IMR-90 (cell line): ENCODE results near the gene RSF1. TPM values are rescaled to one million over a fixed set of nuclear protein-coding genes. Genes with fewer than 3 reads are reported as not detected.

Source experiments
- ATAC-seq: fragments of 200-7000 bp; cut with Tn5 transposase; 2 replicates; pipeline ENCODE4 v1.9.1; 2020; ENCODE audit warnings: low read depth, mild to moderate bottlenecking, moderate library complexity
- BruUV-seq: library from RNA; stranded (reverse); fragments of 400-500 nt; replicated peaks from 2 replicates; lab custom pipeline; 2021; lab: Mats Ljungman, UMichigan
- CTCF ChIA-PET: fragments of 300-600 bp; formaldehyde crosslinking; extraction: SDS; loops from one replicate; lab custom pipeline; 2021; ENCODE audit warnings: antibody characterized with exemption; lab: Yijun Ruan, JAX
- POLR2A ChIA-PET: fragments of 300-600 bp; sonication (Branson Sonifier 250); formaldehyde crosslinking; loops from one replicate; lab custom pipeline; 2022; ENCODE audit warnings: antibody characterized with exemption; ENCODE audit not compliant: unreplicated experiment; lab: Charles Lee
- DNase-seq: peaks from one replicate; pipeline ENCODE4 v3.0.0; 2013
- H2AFZ ChIP-seq: replicated peaks from 2 replicates; pipeline ENCODE3; 2013; ENCODE audit warnings: low read length, mild to moderate bottlenecking; ENCODE audit not compliant: poor library complexity
- H2AK5ac ChIP-seq: 2 replicates; pipeline ENCODE4 v1.6.1; 2013; ENCODE audit warnings: low read depth, low read length, inconsistent platforms
- H2AK9ac ChIP-seq: replicated peaks from 2 replicates; pipeline ENCODE3; 2013; ENCODE audit warnings: mild to moderate bottlenecking, low read depth, low read length, moderate library complexity; ENCODE audit not compliant: poor library complexity
- H2BK120ac ChIP-seq: 2 replicates; pipeline ENCODE4 v1.6.1; 2013; ENCODE audit warnings: low read depth, low read length, inconsistent platforms
- H2BK15ac ChIP-seq: 3 replicates; pipeline ENCODE4 v1.6.1; 2013; ENCODE audit warnings: low read depth, low read length, inconsistent platforms
- H2BK20ac ChIP-seq: 2 replicates; pipeline ENCODE4 v1.6.1; 2013; ENCODE audit warnings: low read depth, mild to moderate bottlenecking, inconsistent platforms, low read length, moderate library complexity
- H2BK5ac ChIP-seq: 2 replicates; pipeline ENCODE4 v1.6.1; 2013; ENCODE audit warnings: mild to moderate bottlenecking, low read depth, low read length, inconsistent platforms; ENCODE audit not compliant: poor library complexity, severe bottlenecking
- H3K14ac ChIP-seq: replicated peaks from 2 replicates; pipeline ENCODE4 v1.6.1; 2013; ENCODE audit warnings: low read depth, low read length, inconsistent platforms
- H3K18ac ChIP-seq: 2 replicates; pipeline ENCODE4 v1.6.1; 2013; ENCODE audit warnings: low read depth, low read length, control low read depth
- H3K23ac ChIP-seq: 2 replicates; pipeline ENCODE4 v1.6.1; 2013; ENCODE audit warnings: low read depth, low read length, inconsistent platforms
- H3K27ac ChIP-seq: 2 replicates; pipeline ENCODE4 v1.5.1; 2013; ENCODE audit warnings: mild to moderate bottlenecking, control low read depth, low read length; ENCODE audit not compliant: insufficient read depth
- H3K27me3 ChIP-seq: 2 replicates; pipeline ENCODE4 v1.6.1; 2013; ENCODE audit warnings: low read length; ENCODE audit not compliant: control insufficient read depth, insufficient read depth
- H3K36me3 ChIP-seq: 2 replicates; pipeline ENCODE4 v1.6.1; 2013; ENCODE audit warnings: low read length, mixed read lengths; ENCODE audit not compliant: control insufficient read depth, insufficient read depth
- H3K4ac ChIP-seq: 2 replicates; pipeline ENCODE4 v1.6.1; 2013; ENCODE audit warnings: low read depth, low read length, inconsistent platforms
- H3K4me1 ChIP-seq: 2 replicates; pipeline ENCODE4 v1.6.1; 2013; ENCODE audit warnings: low read length, mixed read lengths; ENCODE audit not compliant: control insufficient read depth, insufficient read depth
- H3K4me2 ChIP-seq: 2 replicates; pipeline ENCODE4 v1.6.1; 2013; ENCODE audit warnings: low read depth, mild to moderate bottlenecking, control low read depth, low read length, moderate library complexity
- H3K4me3 ChIP-seq: 2 replicates; pipeline ENCODE4 v1.5.1; 2013; ENCODE audit warnings: low read depth, mild to moderate bottlenecking, control low read depth, low read length, moderate library complexity; ENCODE audit not compliant: insufficient read depth
- H3K56ac ChIP-seq: 2 replicates; pipeline ENCODE4 v1.6.1; 2013; ENCODE audit warnings: low read length, inconsistent platforms; ENCODE audit not compliant: insufficient read depth; ENCODE audit errors: extremely low read depth
- H3K79me1 ChIP-seq, 2 experiments: 2 replicates each; pipeline ENCODE4 v1.6.1; 2013; ENCODE audit warnings: low read length in 2 of 2, inconsistent platforms in 1 of 2, low read depth in 1 of 2
- H3K9ac ChIP-seq: 2 replicates; pipeline ENCODE4 v1.6.1; 2013; ENCODE audit warnings: low read depth, low read length, control low read depth
- H3K9me1 ChIP-seq: 2 replicates; pipeline ENCODE4 v1.6.1; 2013; ENCODE audit warnings: low read length, inconsistent platforms; ENCODE audit not compliant: insufficient read depth
- H3K9me3 ChIP-seq: 2 replicates; pipeline ENCODE4 v1.6.1; 2013; ENCODE audit warnings: low read length; ENCODE audit not compliant: control insufficient read depth, insufficient read depth
- H4K20me1 ChIP-seq: 2 replicates; pipeline ENCODE4 v1.6.1; 2013; ENCODE audit warnings: low read length, inconsistent platforms; ENCODE audit not compliant: insufficient read depth
- H4K5ac ChIP-seq: 2 replicates; pipeline ENCODE4 v1.6.1; 2013; ENCODE audit warnings: mild to moderate bottlenecking, low read depth, low read length, control low read depth
- H4K8ac ChIP-seq, 2 experiments: 2 replicates each; pipeline ENCODE4 v1.6.1; 2013; ENCODE audit warnings: low read depth in 2 of 2, low read length in 2 of 2, control low read depth in 1 of 2, inconsistent platforms in 1 of 2
- H4K91ac ChIP-seq: 2 replicates; pipeline ENCODE4 v1.6.1; 2013; ENCODE audit warnings: low read depth, low read length, inconsistent platforms; ENCODE audit not compliant: insufficient read depth
- CHD1 ChIP-seq: IDR thresholded peaks from 2 replicates; pipeline ENCODE4 v1.6.1; 2012; ENCODE audit warnings: low read depth, low read length, improper control_type of control experiment
- MAFK ChIP-seq: IDR thresholded peaks from 2 replicates; pipeline ENCODE4 v1.6.1; 2012; ENCODE audit warnings: low read depth, low read length, improper control_type of control experiment
- NFE2L2 ChIP-seq: fragments of 150-350 bp; IDR thresholded peaks from 2 replicates; pipeline ENCODE4 v1.6.1; 2016; ENCODE audit warnings: low read depth, mild to moderate bottlenecking, low read length
- RAD21 ChIP-seq: IDR thresholded peaks from 2 replicates; pipeline ENCODE4 v1.6.1; 2012; ENCODE audit warnings: low read length, improper control_type of control experiment
- RCOR1 ChIP-seq: IDR thresholded peaks from 2 replicates; pipeline ENCODE4 v1.6.1; 2012; ENCODE audit warnings: mild to moderate bottlenecking, low read length, improper control_type of control experiment; ENCODE audit not compliant: insufficient replicate concordance
- RFX5 ChIP-seq: IDR thresholded peaks from 2 replicates; pipeline ENCODE4 v1.8.0; 2012; ENCODE audit warnings: low read depth, mild to moderate bottlenecking, low read length, moderate library complexity
- SMC3 ChIP-seq: fragments of 150-350 bp; IDR thresholded peaks from 2 replicates; pipeline ENCODE4 v1.6.1; 2016; ENCODE audit warnings: low read depth, mild to moderate bottlenecking, antibody characterized with exemption, low read length, moderate library complexity
- WGBS, 2 experiments: methylation state at CpG; one replicate each; pipeline versions ENCODE4 v1.1.5 to v1.1.7; 2013; ENCODE audit warnings: missing lambda C conversion rate in 2 of 2; ENCODE audit not compliant: insufficient read length in 1 of 2; ENCODE audit errors: extremely low coverage in 2 of 2; 5-methylcytosine and 5-hydroxymethylcytosine counted together
- dilution Hi-C: fragments of 300-500 bp; cut with HindIII; formaldehyde crosslinking; loops from one replicate; pipeline ENCODE4 v1.14.3; 2018; ENCODE audit warnings: low sequenced_read_pairs; ENCODE audit not compliant: unreplicated experiment
- in situ Hi-C: fragments of 300-500 bp; cut with MboI; formaldehyde crosslinking; loops from 3 replicates; pipeline ENCODE4 v1.14.3; 2019; ENCODE audit warnings: low sequenced_read_pairs, inconsistent platforms, mixed read lengths
- intact Hi-C: fragments of 100-400 bp; cut with micrococcal nuclease; formaldehyde crosslinking; loops from 2 replicates; pipeline ENCODE4 v1.10.0; 2022
- polyA plus RNA-seq, 3 experiments: library from polyadenylated mRNA; depleted of rRNA; stranded (reverse); fragments of >200 nt; gene quantifications; 2 replicates each; pipeline ENCODE4 v1.2.3, GENCODE V29; 2012; ENCODE audit warnings: low replicate concordance in 1 of 3
- total RNA-seq: library from RNA; depleted of rRNA; stranded (reverse); fragments of >200 nt; gene quantifications from 2 replicates; pipeline ENCODE4 v1.2.3, GENCODE V29; 2012
- TF ChIP-seq, protein P1 (sequence below): fragments of 150-350 bp; IDR thresholded peaks from 2 replicates; pipeline ENCODE4 v1.6.1; 2017; ENCODE audit warnings: mild to moderate bottlenecking, antibody characterized with exemption, low read length, low read depth
- TF ChIP-seq, protein P2 (sequence below): fragments of 150-350 bp; IDR thresholded peaks from 2 replicates; pipeline ENCODE4 v1.6.1; 2016; ENCODE audit warnings: low read depth, mild to moderate bottlenecking, low read length, moderate library complexity, borderline replicate concordance

The RSF1 gene
- total and polyA plus RNA-seq, 2 of the 4 experiments (the other 2 are of a cell fraction), result 13.9 to 18.5 TPM

DNA sequence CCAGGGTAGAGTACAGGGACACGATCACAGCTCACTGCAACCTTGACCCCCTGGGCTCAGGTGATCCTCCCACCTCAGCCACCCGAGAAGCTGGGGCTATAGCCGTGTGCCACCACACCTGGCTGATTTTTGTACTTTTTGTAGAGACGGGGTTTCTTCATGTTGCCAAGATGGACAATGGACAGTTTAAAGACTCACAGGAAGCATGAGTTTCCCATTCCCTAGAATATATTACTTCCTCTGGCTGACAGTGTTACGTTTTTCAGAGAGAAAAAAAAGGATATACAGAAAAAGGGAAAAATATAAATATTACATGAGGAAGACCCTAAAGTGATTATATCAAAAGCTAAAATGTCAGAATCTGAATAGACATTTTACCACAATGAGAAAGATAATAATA is 72.3 kb downstream of the RSF1 start:
- no TSS peak for BruUV-seq
- Histone ChIP-seq H3K36me3 (peaks cover 2% of the 10 kb centered on the region; the same call in 1 of the 2 replicates), H3K4ac (no peak overlapping the region), H3K9me3 (no peaks in the 10 kb centered on the region), H3K27me3 (no peaks in the 10 kb centered on the region), H2AFZ (no peak overlapping the region), H4K91ac (no peak overlapping the region), H4K5ac (no peak overlapping the region), H2BK120ac (no peak overlapping the region), H3K27ac (no peak overlapping the region), H3K23ac (no peak overlapping the region), H2BK15ac (no peak overlapping the region), H2BK5ac (no peak overlapping the region), H3K9me1 (peaks cover 5% of the 10 kb centered on the region; the same call in 1 of the 2 replicates), H3K18ac (no peak overlapping the region), H3K14ac (no peak overlapping the region), H2AK5ac (no peak overlapping the region), H3K4me3 (no peak overlapping the region), H3K79me1 (peaks cover 34 to 55% of the 10 kb centered on the region in 2 experiments), H4K20me1 (peaks cover 35% of the 10 kb centered on the region), H3K4me1 (peaks cover 11% of the 10 kb centered on the region), H3K4me2 (no peak overlapping the region), H2AK9ac (no peak overlapping the region), H3K9ac (no peak overlapping the region), H2BK20ac (no peak overlapping the region), H4K8ac (no peak overlapping the region), H3K56ac (no peak overlapping the region)
- TF ChIP-seq, protein P1, sequence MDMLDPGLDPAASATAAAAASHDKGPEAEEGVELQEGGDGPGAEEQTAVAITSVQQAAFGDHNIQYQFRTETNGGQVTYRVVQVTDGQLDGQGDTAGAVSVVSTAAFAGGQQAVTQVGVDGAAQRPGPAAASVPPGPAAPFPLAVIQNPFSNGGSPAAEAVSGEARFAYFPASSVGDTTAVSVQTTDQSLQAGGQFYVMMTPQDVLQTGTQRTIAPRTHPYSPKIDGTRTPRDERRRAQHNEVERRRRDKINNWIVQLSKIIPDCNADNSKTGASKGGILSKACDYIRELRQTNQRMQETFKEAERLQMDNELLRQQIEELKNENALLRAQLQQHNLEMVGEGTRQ, result no peak
- TF ChIP-seq, protein P2, sequence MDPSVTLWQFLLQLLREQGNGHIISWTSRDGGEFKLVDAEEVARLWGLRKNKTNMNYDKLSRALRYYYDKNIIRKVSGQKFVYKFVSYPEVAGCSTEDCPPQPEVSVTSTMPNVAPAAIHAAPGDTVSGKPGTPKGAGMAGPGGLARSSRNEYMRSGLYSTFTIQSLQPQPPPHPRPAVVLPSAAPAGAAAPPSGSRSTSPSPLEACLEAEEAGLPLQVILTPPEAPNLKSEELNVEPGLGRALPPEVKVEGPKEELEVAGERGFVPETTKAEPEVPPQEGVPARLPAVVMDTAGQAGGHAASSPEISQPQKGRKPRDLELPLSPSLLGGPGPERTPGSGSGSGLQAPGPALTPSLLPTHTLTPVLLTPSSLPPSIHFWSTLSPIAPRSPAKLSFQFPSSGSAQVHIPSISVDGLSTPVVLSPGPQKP, result no peak
- TF ChIP-seq NFE2L2, result no peak
- no peak for TF ChIP-seq RCOR1
- TF ChIP-seq MAFK, result no peak
- no peak for TF ChIP-seq RFX5
- TF ChIP-seq RAD21, result no peak
- no peak for TF ChIP-seq CHD1
- no peak for TF ChIP-seq SMC3
- intact Hi-C loops (loop anchor here (5.0 kb wide), 1 partner anchor 41 kb away; no protein-coding TSS in a partner anchor), in situ Hi-C loops (no loop called here), dilution Hi-C loops (no loop called here)
- no CpG with 5 or more reads among the region's 5 CpGs for WGBS, 2 experiments
- no peak for ATAC-seq
- CTCF ChIA-PET, result no interaction called here
- POLR2A ChIA-PET, result no interaction called here
- no peak for DNase-seq
